MCF 10A (cell line): ENCODE measurements around the gene RAB14. TPM values are rescaled to one million over a fixed set of nuclear protein-coding genes. Genes with fewer than 3 reads are reported as not detected.

Source experiments
- BruUV-seq: library from RNA; stranded (reverse); fragments of 400-500 nt; replicated peaks from 2 replicates; lab custom pipeline; 2021; lab: Mats Ljungman, UMichigan
- CTCF ChIA-PET: fragments of 300-600 bp; sonication (Branson Sonifier 250); formaldehyde crosslinking; extraction: SDS; loops from one replicate; lab custom pipeline; 2021; ENCODE audit warnings: antibody characterized with exemption, inconsistent platforms; lab: Yijun Ruan, JAX
- POLR2A ChIA-PET: fragments of 300-600, 350-650 bp; sonication (Branson Sonifier 250); formaldehyde crosslinking; extraction: SDS; loops from one replicate; lab custom pipeline; 2020; ENCODE audit warnings: antibody characterized with exemption, inconsistent platforms; lab: Yijun Ruan, JAX
- DNase-seq: peaks from one replicate; pipeline ENCODE4 v3.0.0-alpha.2; 2018; ENCODE audit not compliant: unreplicated experiment
- H3K27ac Mint-ChIP-seq: one replicate; pipeline ENCODE4 v1.8.0; 2022; ENCODE audit warnings: mild to moderate bottlenecking, low read depth, mixed read lengths; ENCODE audit not compliant: unreplicated experiment
- H3K27me3 Mint-ChIP-seq: one replicate; pipeline ENCODE4 v1.8.0; 2022; ENCODE audit warnings: mixed read lengths; ENCODE audit not compliant: insufficient read depth, unreplicated experiment
- H3K36me3 Mint-ChIP-seq: one replicate; pipeline ENCODE4 v1.8.0; 2022; ENCODE audit warnings: mild to moderate bottlenecking, moderate library complexity, mixed read lengths; ENCODE audit not compliant: insufficient read depth, unreplicated experiment
- H3K4me1 Mint-ChIP-seq: one replicate; pipeline ENCODE4 v1.8.0; 2022; ENCODE audit warnings: mixed read lengths; ENCODE audit not compliant: insufficient read depth, unreplicated experiment
- H3K4me3 Mint-ChIP-seq: one replicate; pipeline ENCODE4 v1.8.0; 2022; ENCODE audit warnings: mild to moderate bottlenecking, moderate library complexity, mixed read lengths; ENCODE audit not compliant: unreplicated experiment
- H3K9me3 Mint-ChIP-seq: one replicate; pipeline ENCODE4 v1.8.0; 2022; ENCODE audit warnings: mixed read lengths; ENCODE audit not compliant: unreplicated experiment
- CTCF ChIP-seq: fragments of 200-600 bp; IDR thresholded peaks from one replicate; pipeline ENCODE4 v1.8.0; 2022; ENCODE audit warnings: antibody characterized with exemption, mild to moderate bottlenecking; ENCODE audit not compliant: unreplicated experiment
- intact Hi-C: fragments of 100-400 bp; cut with micrococcal nuclease; formaldehyde crosslinking; loops from 2 replicates; pipeline ENCODE4 v1.14.1; 2022
- total RNA-seq: library from RNA; stranded (reverse); gene quantifications from 2 replicates; pipeline ENCODE4 v1.2.3, GENCODE V29; 2022

Gene RAB14
- total RNA-seq, 1 experiment from 2014 or later: 65.8 TPM

GRCh38 chr9:121185178-121185745 lies 16.4 kb downstream of the RAB14 start:
- CTCF ChIA-PET: interaction anchor here (0.6 to 1.4 kb wide), 5 partner anchors 14 to 213 kb away, joined by 3 to 5 read pairs (median 3); no protein-coding TSS in a partner anchor
- intact Hi-C loops: no loop called here
- H3K4me3 Mint-ChIP-seq: no peak overlapping the region
- no TSS peak for BruUV-seq
- H3K27ac Mint-ChIP-seq: no peak overlapping the region
- no peaks in the 10 kb centered on the region for H3K27me3 Mint-ChIP-seq
- H3K36me3 Mint-ChIP-seq: peaks cover 61% of the 10 kb centered on the region
- POLR2A ChIA-PET: interaction anchor here (0.6 to 1.8 kb wide), 5 partner anchors 9 to 290 kb away, joined by 3 to 7 read pairs (median 5); partner anchors contain the start of gene RAB14
- H3K9me3 Mint-ChIP-seq: no peaks in the 10 kb centered on the region
- H3K4me1 Mint-ChIP-seq: peaks cover 8% of the 10 kb centered on the region
- TF ChIP-seq CTCF: no peak
- no peak for DNase-seq

GRCh38 chr9:121184463-121184862 lies 17.2 kb downstream of the RAB14 start:
- Mint-ChIP-seq H3K27me3 (no peaks in the 10 kb centered on the region), H3K36me3 (peaks cover 69% of the 10 kb centered on the region), H3K27ac (no peak overlapping the region), H3K4me1 (peaks cover 8% of the 10 kb centered on the region), H3K4me3 (no peak overlapping the region), H3K9me3 (no peaks in the 10 kb centered on the region)
- DNase-seq: no peak
- POLR2A ChIA-PET: interaction anchor here (0.6 to 1.8 kb wide), 4 partner anchors 9 to 164 kb away, joined by 3 to 7 read pairs (median 4); no protein-coding TSS in a partner anchor
- TF ChIP-seq CTCF: no peak
- intact Hi-C loops: no loop called here
- no TSS peak for BruUV-seq
- CTCF ChIA-PET: interaction anchor here (0.5 to 1.0 kb wide), 2 partner anchors 15 to 60 kb away, joined by 3 to 6 read pairs; no protein-coding TSS in a partner anchor

GRCh38 chr9:121183666-121184423 lies 17.8 kb downstream of the RAB14 start:
- no peak for DNase-seq
- H3K27ac Mint-ChIP-seq: peak overlapping the region; percentile 64
- CTCF ChIA-PET: interaction anchor here (0.6 to 1.0 kb wide), 2 partner anchors 15 to 96 kb away, joined by 3 to 6 read pairs; no protein-coding TSS in a partner anchor
- TF ChIP-seq CTCF: no peak
- intact Hi-C loops: no loop called here
- peaks cover 73% of the 10 kb centered on the region for H3K36me3 Mint-ChIP-seq
- peaks cover 8% of the 10 kb centered on the region for H3K4me1 Mint-ChIP-seq
- H3K27me3 Mint-ChIP-seq: no peaks in the 10 kb centered on the region
- H3K9me3 Mint-ChIP-seq: no peaks in the 10 kb centered on the region
- H3K4me3 Mint-ChIP-seq: no peak overlapping the region
- POLR2A ChIA-PET: interaction anchor here (0.6 to 1.8 kb wide), 4 partner anchors 9 to 164 kb away, joined by 3 to 7 read pairs (median 4); no protein-coding TSS in a partner anchor
- BruUV-seq: no TSS peak

- Mint-ChIP-seq H3K9me3 (no peaks in the 10 kb centered on the region), H3K36me3 (peaks cover 80% of the 10 kb centered on the region), H3K27me3 (no peaks in the 10 kb centered on the region), H3K4me1 (peaks cover 8% of the 10 kb centered on the region), H3K27ac (no peak overlapping the region), H3K4me3 (no peak overlapping the region)
- DNase-seq: no peak
- no peak for TF ChIP-seq CTCF
- BruUV-seq: no TSS peak
- CTCF ChIA-PET: no interaction called here
- POLR2A ChIA-PET: no interaction called here
- intact Hi-C loops: no loop called here
These were observed 18.7 kb downstream of the RAB14 start for GRCh38 chr9:121182989-121183388.
